Neural crest cell (in vitro differentiated cells): Measurements from ENCODE around the gene ADK. TPM values are rescaled to one million over a fixed set of nuclear protein-coding genes. Genes with fewer than 3 reads are reported as not detected.

Experiments used
- DNase-seq: peaks from one replicate; pipeline ENCODE4 v3.0.0; 2021; ENCODE audit warnings: low read depth, mixed read lengths, low spot score
- H3K27ac Mint-ChIP-seq: one replicate; pipeline ENCODE4 v1.8.0; 2021; ENCODE audit warnings: mild to moderate bottlenecking, mixed read lengths; ENCODE audit not compliant: unreplicated experiment
- H3K27me3 Mint-ChIP-seq: 2 replicates; pipeline ENCODE4 v1.8.0; 2021; ENCODE audit warnings: low read depth, mild to moderate bottlenecking, mixed read lengths
- H3K36me3 Mint-ChIP-seq: 2 replicates; pipeline ENCODE4 v1.8.0; 2021; ENCODE audit warnings: low read depth, mild to moderate bottlenecking, mixed read lengths
- H3K4me1 Mint-ChIP-seq: 2 replicates; pipeline ENCODE4 v1.8.0; 2021; ENCODE audit warnings: mixed read lengths
- H3K4me3 Mint-ChIP-seq: one replicate; pipeline ENCODE4 v1.8.0; 2021; ENCODE audit warnings: mild to moderate bottlenecking, mixed read lengths
- H3K9me3 Mint-ChIP-seq: 2 replicates; pipeline ENCODE4 v1.8.0; 2021; ENCODE audit warnings: mixed read lengths
- total RNA-seq: library from RNA; stranded (reverse); gene quantifications from 2 replicates; pipeline ENCODE4 v1.2.1, GENCODE V29; 2021
- TF ChIP-seq, protein P1 (sequence below): fragments of 200-600 bp; sonication (generic); conservative IDR thresholded peaks from 2 replicates; pipeline ENCODE4 v1.5.0; 2021; ENCODE audit warnings: antibody characterized with exemption, mild to moderate bottlenecking

The ADK gene
- total RNA-seq, 1 donor from 2014 or later, result 35.6 TPM

GRCh38 chr10:74424565-74424964 is 273.5 kb downstream of the ADK start:
- Mint-ChIP-seq H3K27ac (no peak overlapping the region), H3K4me1 (peaks cover 18% of the 10 kb centered on the region), H3K36me3 (peaks cover 22% of the 10 kb centered on the region), H3K9me3 (peaks cover 10% of the 10 kb centered on the region), H3K4me3 (no peak overlapping the region), H3K27me3 (no peaks in the 10 kb centered on the region)
- no peak for DNase-seq
- TF ChIP-seq, protein P1, sequence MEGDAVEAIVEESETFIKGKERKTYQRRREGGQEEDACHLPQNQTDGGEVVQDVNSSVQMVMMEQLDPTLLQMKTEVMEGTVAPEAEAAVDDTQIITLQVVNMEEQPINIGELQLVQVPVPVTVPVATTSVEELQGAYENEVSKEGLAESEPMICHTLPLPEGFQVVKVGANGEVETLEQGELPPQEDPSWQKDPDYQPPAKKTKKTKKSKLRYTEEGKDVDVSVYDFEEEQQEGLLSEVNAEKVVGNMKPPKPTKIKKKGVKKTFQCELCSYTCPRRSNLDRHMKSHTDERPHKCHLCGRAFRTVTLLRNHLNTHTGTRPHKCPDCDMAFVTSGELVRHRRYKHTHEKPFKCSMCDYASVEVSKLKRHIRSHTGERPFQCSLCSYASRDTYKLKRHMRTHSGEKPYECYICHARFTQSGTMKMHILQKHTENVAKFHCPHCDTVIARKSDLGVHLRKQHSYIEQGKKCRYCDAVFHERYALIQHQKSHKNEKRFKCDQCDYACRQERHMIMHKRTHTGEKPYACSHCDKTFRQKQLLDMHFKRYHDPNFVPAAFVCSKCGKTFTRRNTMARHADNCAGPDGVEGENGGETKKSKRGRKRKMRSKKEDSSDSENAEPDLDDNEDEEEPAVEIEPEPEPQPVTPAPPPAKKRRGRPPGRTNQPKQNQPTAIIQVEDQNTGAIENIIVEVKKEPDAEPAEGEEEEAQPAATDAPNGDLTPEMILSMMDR, result no peak

DNA sequence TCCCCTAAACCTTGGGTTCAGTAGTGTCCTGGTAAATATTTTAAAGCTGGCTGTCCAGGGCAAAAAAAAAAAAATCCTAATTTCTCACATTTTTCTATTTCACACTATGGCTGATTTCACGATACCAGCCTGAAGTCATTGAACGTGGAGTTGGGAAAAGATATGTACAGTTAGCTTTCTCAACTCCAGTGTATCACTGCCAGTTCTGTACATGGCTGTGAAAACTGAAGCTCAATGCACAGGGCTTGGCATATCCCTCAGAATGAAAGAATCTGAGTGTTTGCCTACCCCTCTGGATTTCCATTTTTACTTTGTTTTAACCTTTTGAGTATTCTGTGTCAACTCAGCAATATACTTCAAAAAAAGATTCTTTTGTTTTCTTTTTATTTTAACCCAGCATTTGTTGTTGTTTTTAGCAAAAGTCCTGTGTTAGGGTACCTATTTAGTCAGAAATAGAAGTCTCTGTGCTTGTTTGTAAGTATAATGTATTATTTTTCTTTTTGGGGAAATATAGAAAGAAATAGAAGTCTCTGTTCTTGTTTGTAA is 274.5 kb downstream of the ADK start:
- Mint-ChIP-seq H3K4me1 (peaks cover 11% of the 10 kb centered on the region), H3K4me3 (no peak overlapping the region), H3K27ac (no peak overlapping the region), H3K9me3 (peaks cover 10% of the 10 kb centered on the region), H3K36me3 (peaks cover 22% of the 10 kb centered on the region), H3K27me3 (no peaks in the 10 kb centered on the region)
- TF ChIP-seq, protein P1, result no peak
- no peak for DNase-seq

DNA sequence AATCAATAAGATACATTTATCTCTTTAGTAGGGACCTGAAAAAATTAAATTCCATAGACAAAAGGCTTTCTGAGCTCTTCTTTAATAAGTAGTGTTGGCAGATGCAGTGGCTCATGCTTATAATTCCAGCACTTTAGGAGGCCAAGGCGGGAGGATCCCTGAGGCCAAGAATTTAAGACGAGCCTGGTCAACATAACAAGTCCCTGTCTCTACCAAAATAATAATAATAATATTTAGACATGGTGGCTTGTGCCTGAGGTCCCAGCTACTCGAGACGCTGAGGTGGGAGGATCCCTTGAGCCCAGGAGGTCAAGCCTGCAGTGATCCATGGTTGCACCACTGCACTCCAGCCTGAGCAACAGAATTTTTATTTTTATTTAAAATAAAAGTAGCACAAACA is 280.8 kb downstream of the ADK start:
- DNase-seq, result no peak
- H3K27ac Mint-ChIP-seq, result no peak overlapping the region
- H3K4me1 Mint-ChIP-seq, result no peaks in the 10 kb centered on the region
- no peaks in the 10 kb centered on the region for H3K36me3 Mint-ChIP-seq
- H3K4me3 Mint-ChIP-seq, result no peak overlapping the region
- TF ChIP-seq, protein P1, result no peak
- no peaks in the 10 kb centered on the region for H3K9me3 Mint-ChIP-seq
- no peaks in the 10 kb centered on the region for H3K27me3 Mint-ChIP-seq

- no peaks in the 10 kb centered on the region for H3K27me3 Mint-ChIP-seq
- DNase-seq, result no peak
- no peaks in the 10 kb centered on the region for H3K36me3 Mint-ChIP-seq
- no peaks in the 10 kb centered on the region for H3K9me3 Mint-ChIP-seq
- TF ChIP-seq, protein P1, result no peak
- no peak overlapping the region for H3K4me3 Mint-ChIP-seq
- no peak overlapping the region for H3K27ac Mint-ChIP-seq
- no peaks in the 10 kb centered on the region for H3K4me1 Mint-ChIP-seq
These were observed 282.0 kb downstream of the ADK start for GRCh38 chr10:74432841-74433594.

DNA sequence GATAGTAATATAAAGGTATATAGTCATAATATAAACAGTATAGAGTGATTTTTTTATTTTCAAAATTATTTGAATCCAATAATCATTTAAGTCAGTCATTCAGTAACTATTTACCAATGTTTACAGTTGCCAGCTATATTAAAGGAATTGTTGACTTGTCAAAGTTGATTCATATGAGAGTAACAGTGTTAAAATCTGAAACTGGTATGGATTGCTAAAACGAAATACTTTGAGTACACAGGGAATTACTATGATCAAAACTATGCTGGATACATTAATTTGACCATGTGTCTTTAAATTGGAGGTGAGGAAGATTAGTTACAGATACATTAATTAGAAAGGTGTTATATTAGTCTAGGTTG is 282.6 kb downstream of the ADK start:
- no peaks in the 10 kb centered on the region for H3K9me3 Mint-ChIP-seq
- TF ChIP-seq, protein P1, result no peak
- H3K27ac Mint-ChIP-seq, result no peak overlapping the region
- DNase-seq, result no peak
- no peaks in the 10 kb centered on the region for H3K4me1 Mint-ChIP-seq
- H3K4me3 Mint-ChIP-seq, result no peak overlapping the region
- H3K36me3 Mint-ChIP-seq, result no peaks in the 10 kb centered on the region
- H3K27me3 Mint-ChIP-seq, result no peaks in the 10 kb centered on the region
